ENCODE data around the gene GRM7. TPM values are rescaled to one million over a fixed set of nuclear protein-coding genes. Genes with fewer than 3 reads are reported as not detected.

GRM7 gene
- total RNA-seq, 6 donors from 2014 or later: 0.46 to 8.6 TPM; not detected in 4

GRCh38 chr3:7095116-7095515 is 234.2 kb downstream of the GRM7 start:
- no peak overlapping the region for H3K4me3 ChIP-seq
- no peaks in the 10 kb centered on the region for H3K27me3 ChIP-seq
- no peak overlapping the region for H3K27ac ChIP-seq
- 48 to 52% methylated on average over 1 of the region's 1 CpG for WGBS, 2 donors
- no peaks in the 10 kb centered on the region for H3K9me3 ChIP-seq
- no peaks in the 10 kb centered on the region for H3K4me1 ChIP-seq
- no peak for ATAC-seq (ENCODE audit: low FRiP score in 2 of 2)
- no peak for DNase-seq
- TF ChIP-seq CTCF (IDR thresholded peaks at IDR 0.05): no peak
- TF ChIP-seq POLR2AphosphoS5 (IDR thresholded peaks at IDR 0.05): no peak
- no peak for TF ChIP-seq POLR2A (IDR thresholded peaks at IDR 0.05)
- no peak for TF ChIP-seq EP300 (IDR thresholded peaks at IDR 0.05)
- no peaks in the 10 kb centered on the region for H3K36me3 ChIP-seq

GRCh38 chr3:7100136-7100535 is 239.2 kb downstream of the GRM7 start:
- ATAC-seq (ENCODE audit: low FRiP score in 2 of 2) (no peak), DNase-seq (no peak)
- Histone ChIP-seq H3K36me3 (no peaks in the 10 kb centered on the region), H3K9me3 (no peaks in the 10 kb centered on the region), H3K27me3 (no peaks in the 10 kb centered on the region), H3K27ac (no peak overlapping the region), H3K4me1 (no peaks in the 10 kb centered on the region), H3K4me3 (no peak overlapping the region)
- 81 to 88% methylated on average over 1 of the region's 1 CpG for WGBS, 2 donors
- TF ChIP-seq EP300 (IDR thresholded peaks at IDR 0.05) (no peak), POLR2A (IDR thresholded peaks at IDR 0.05) (no peak), CTCF (IDR thresholded peaks at IDR 0.05) (no peak), POLR2AphosphoS5 (IDR thresholded peaks at IDR 0.05) (no peak)

GRCh38 chr3:7106635-7107034 is 245.7 kb downstream of the GRM7 start:
- Histone ChIP-seq H3K9me3 (no peaks in the 10 kb centered on the region), H3K27me3 (no peaks in the 10 kb centered on the region)
- WGBS, 2 donors: 50 to 53% methylated on average over 1 of the region's 1 CpG

GRCh38 chr3:7112523-7113056 is 251.7 kb downstream of the GRM7 start:
- Histone ChIP-seq H3K27me3 (no peaks in the 10 kb centered on the region), H3K4me3 (no peak overlapping the region), H3K9me3 (no peaks in the 10 kb centered on the region), H3K4me1 (no peaks in the 10 kb centered on the region), H3K36me3 (no peaks in the 10 kb centered on the region), H3K27ac (no peak overlapping the region)
- no peak for TF ChIP-seq EP300 (IDR thresholded peaks at IDR 0.05)
- TF ChIP-seq POLR2AphosphoS5 (IDR thresholded peaks at IDR 0.05): no peak
- TF ChIP-seq POLR2A (IDR thresholded peaks at IDR 0.05): no peak
- no peak for TF ChIP-seq CTCF (IDR thresholded peaks at IDR 0.05)
- ATAC-seq (ENCODE audit: low FRiP score in 2 of 2) (no peak), DNase-seq (no peak)
- WGBS, 2 donors: 80 to 90% methylated on average over 1 of the region's 1 CpG

More at GRCh38 chr3:7106635-7107034, 245.7 kb downstream of the GRM7 start:
- H3K4me3 ChIP-seq: no peak overlapping the region
- no peaks in the 10 kb centered on the region for H3K4me1 ChIP-seq
- H3K27ac ChIP-seq: no peak overlapping the region
- DNase-seq (no peak), ATAC-seq (ENCODE audit: low FRiP score in 2 of 2) (no peak)
- TF ChIP-seq POLR2A (IDR thresholded peaks at IDR 0.05): no peak
- no peak for TF ChIP-seq POLR2AphosphoS5 (IDR thresholded peaks at IDR 0.05)
- TF ChIP-seq EP300 (IDR thresholded peaks at IDR 0.05): no peak
- no peak for TF ChIP-seq CTCF (IDR thresholded peaks at IDR 0.05)
- no peaks in the 10 kb centered on the region for H3K36me3 ChIP-seq

- DNase-seq (no peak), ATAC-seq (ENCODE audit: low FRiP score in 2 of 2) (no peak)
- TF ChIP-seq CTCF (IDR thresholded peaks at IDR 0.05): peak in 1 of 6 experiments; percentile 18
- TF ChIP-seq POLR2A (IDR thresholded peaks at IDR 0.05): no peak
- Histone ChIP-seq H3K4me1 (no peaks in the 10 kb centered on the region), H3K9me3 (no peaks in the 10 kb centered on the region), H3K4me3 (no peak overlapping the region), H3K27ac (no peak overlapping the region), H3K27me3 (no peaks in the 10 kb centered on the region), H3K36me3 (no peaks in the 10 kb centered on the region)
- WGBS, 2 donors: 76 to 78% methylated on average over 8 of the region's 8 CpGs
These were observed 283.9 kb downstream of the GRM7 start for GRCh38 chr3:7144697-7145308.
